Measurements from ENCODE around the gene TCF25. TPM values are rescaled to one million over a fixed set of nuclear protein-coding genes. Genes with fewer than 3 reads are reported as not detected.
A peak's percentile ranks its signal among the peaks of the same experiment; 100 is the strongest.

The TCF25 gene
- total RNA-seq, 1 experiment from 2014 or later: 155 TPM

DNA sequence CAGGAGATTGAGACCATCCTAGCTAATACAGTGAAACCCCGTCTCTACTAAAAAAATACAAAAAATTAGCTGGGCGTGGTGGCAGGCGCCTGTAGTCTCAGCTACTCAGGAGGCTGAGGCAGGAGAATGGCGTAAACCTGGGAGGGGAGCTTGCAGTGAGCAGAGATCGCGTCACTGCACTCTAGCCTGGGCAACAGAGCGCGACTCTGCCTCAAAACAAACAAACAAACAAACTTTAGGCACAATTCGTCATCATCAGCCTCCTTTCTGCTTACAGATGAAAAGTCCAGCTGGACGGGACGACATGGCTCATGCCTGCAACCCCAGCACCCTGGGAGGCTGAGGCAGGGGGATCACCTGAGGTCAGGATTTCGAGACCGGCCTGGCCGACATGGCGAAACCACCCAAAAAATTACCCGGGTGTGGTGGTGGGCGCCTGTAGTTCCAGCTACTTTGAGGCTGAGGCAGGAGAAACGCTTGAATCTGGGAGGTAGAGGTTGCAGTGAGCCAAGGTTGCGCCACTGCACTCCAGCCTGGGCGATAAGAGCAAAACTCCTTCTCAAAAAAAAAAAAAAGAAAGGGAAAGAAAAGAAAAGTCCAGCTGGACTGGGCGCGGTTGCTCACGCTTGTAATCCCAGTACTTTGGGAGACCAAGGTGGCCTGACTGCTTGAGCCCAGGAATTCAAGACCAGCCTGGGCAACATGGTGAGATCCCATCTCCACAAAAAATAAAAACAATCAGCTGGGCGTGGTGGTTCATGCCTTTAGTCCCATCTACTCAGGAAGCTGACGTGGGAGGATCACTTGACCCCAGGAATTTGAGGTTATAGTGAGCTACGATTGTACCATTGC is 46.6 kb upstream of the TCF25 start (continued):
- TF ChIP-seq, protein P1, sequence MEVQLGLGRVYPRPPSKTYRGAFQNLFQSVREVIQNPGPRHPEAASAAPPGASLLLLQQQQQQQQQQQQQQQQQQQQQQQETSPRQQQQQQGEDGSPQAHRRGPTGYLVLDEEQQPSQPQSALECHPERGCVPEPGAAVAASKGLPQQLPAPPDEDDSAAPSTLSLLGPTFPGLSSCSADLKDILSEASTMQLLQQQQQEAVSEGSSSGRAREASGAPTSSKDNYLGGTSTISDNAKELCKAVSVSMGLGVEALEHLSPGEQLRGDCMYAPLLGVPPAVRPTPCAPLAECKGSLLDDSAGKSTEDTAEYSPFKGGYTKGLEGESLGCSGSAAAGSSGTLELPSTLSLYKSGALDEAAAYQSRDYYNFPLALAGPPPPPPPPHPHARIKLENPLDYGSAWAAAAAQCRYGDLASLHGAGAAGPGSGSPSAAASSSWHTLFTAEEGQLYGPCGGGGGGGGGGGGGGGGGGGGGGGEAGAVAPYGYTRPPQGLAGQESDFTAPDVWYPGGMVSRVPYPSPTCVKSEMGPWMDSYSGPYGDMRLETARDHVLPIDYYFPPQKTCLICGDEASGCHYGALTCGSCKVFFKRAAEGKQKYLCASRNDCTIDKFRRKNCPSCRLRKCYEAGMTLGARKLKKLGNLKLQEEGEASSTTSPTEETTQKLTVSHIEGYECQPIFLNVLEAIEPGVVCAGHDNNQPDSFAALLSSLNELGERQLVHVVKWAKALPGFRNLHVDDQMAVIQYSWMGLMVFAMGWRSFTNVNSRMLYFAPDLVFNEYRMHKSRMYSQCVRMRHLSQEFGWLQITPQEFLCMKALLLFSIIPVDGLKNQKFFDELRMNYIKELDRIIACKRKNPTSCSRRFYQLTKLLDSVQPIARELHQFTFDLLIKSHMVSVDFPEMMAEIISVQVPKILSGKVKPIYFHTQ (CRISPR knock-in tag; IDR thresholded peaks at IDR 0.05): no peak
- TF ChIP-seq GTF2I (CRISPR knock-in tag; conservative IDR thresholded peaks at IDR 0.05): no peak
- TF ChIP-seq ZNF219 (CRISPR knock-in tag; IDR thresholded peaks at IDR 0.05; ENCODE audit: borderline replicate concordance): no peak
- no peak for TF ChIP-seq GABPB1 (CRISPR knock-in tag; IDR thresholded peaks at IDR 0.05)
- no peak for TF ChIP-seq ZNF121 (CRISPR knock-in tag; IDR thresholded peaks at IDR 0.05)

DNA sequence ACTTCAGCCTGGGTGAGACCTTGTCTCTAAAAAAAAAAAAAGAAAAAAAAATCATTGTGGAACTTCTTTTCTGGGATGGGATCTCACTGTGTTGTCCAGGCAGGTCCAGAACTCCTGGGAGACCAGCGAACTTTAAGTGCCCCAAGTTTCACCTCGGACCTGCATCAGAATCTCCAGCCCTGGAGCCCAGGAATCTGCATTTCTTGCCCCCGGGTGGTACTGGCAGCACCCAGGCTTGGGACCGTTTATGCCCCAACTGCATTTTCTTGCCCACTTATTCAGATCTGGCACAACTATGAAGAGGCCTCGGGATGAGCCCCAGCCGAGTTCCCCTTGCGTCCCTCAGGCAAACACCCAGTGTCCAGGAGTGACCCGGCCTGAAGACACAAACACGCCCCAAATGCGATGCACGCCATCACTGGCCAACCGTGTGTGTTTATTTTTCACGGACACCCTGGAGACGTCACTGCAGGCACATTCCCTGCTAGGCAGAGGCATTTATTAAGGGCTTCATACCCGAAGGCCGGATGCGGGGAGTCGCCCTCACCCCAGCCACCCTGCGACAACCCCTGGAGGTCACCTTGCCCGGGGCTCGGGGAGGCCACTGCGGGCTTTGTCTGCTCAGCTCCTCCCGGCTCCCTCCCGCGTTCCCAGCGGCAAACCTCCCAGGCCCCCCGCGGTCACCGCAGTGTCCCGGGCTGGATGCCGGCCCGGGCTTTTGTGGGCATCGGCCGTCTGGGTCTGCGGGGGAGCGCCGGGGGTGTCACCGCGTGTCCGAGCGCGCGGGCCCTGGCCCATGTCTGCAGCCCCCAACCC is 45.8 kb upstream of the TCF25 start:
- POLR2A ChIA-PET: interaction anchor here (0.7 kb wide), 1 partner anchor 11 kb away, joined by 5 read pairs; the partner anchor contains the start of gene FANCA
- no peak for TF ChIP-seq RELA (CRISPR knock-in tag; IDR thresholded peaks at IDR 0.05; ENCODE audit: borderline replicate concordance)
- TF ChIP-seq, protein P2, sequence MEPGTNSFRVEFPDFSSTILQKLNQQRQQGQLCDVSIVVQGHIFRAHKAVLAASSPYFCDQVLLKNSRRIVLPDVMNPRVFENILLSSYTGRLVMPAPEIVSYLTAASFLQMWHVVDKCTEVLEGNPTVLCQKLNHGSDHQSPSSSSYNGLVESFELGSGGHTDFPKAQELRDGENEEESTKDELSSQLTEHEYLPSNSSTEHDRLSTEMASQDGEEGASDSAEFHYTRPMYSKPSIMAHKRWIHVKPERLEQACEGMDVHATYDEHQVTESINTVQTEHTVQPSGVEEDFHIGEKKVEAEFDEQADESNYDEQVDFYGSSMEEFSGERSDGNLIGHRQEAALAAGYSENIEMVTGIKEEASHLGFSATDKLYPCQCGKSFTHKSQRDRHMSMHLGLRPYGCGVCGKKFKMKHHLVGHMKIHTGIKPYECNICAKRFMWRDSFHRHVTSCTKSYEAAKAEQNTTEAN (CRISPR knock-in tag; IDR thresholded peaks at IDR 0.05): no peak
- no peak for TF ChIP-seq ZNF396 (CRISPR knock-in tag; IDR thresholded peaks at IDR 0.05; ENCODE audit: borderline replicate concordance)
- TF ChIP-seq, protein P3, sequence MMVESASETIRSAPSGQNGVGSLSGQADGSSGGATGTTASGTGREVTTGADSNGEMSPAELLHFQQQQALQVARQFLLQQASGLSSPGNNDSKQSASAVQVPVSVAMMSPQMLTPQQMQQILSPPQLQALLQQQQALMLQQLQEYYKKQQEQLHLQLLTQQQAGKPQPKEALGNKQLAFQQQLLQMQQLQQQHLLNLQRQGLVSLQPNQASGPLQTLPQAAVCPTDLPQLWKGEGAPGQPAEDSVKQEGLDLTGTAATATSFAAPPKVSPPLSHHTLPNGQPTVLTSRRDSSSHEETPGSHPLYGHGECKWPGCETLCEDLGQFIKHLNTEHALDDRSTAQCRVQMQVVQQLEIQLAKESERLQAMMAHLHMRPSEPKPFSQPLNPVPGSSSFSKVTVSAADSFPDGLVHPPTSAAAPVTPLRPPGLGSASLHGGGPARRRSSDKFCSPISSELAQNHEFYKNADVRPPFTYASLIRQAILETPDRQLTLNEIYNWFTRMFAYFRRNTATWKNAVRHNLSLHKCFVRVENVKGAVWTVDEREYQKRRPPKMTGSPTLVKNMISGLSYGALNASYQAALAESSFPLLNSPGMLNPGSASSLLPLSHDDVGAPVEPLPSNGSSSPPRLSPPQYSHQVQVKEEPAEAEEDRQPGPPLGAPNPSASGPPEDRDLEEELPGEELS (CRISPR knock-in tag; IDR thresholded peaks at IDR 0.05): peak; percentile 24; the same call in 1 of the 2 replicates
- TF ChIP-seq, protein P4, sequence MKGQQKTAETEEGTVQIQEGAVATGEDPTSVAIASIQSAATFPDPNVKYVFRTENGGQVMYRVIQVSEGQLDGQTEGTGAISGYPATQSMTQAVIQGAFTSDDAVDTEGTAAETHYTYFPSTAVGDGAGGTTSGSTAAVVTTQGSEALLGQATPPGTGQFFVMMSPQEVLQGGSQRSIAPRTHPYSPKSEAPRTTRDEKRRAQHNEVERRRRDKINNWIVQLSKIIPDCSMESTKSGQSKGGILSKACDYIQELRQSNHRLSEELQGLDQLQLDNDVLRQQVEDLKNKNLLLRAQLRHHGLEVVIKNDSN (CRISPR knock-in tag; IDR thresholded peaks at IDR 0.05): 0 out of 2 replicates have a peak, but pooled peaks have one; percentile 21
- TF ChIP-seq, protein P5, sequence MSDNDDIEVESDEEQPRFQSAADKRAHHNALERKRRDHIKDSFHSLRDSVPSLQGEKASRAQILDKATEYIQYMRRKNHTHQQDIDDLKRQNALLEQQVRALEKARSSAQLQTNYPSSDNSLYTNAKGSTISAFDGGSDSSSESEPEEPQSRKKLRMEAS (CRISPR knock-in tag; IDR thresholded peaks at IDR 0.05): 0 out of 2 replicates have a peak, but pooled peaks have one; percentile 16
- no peak for TF ChIP-seq NFE2L1 (CRISPR knock-in tag; IDR thresholded peaks at IDR 0.05)
- TF ChIP-seq, protein P6, sequence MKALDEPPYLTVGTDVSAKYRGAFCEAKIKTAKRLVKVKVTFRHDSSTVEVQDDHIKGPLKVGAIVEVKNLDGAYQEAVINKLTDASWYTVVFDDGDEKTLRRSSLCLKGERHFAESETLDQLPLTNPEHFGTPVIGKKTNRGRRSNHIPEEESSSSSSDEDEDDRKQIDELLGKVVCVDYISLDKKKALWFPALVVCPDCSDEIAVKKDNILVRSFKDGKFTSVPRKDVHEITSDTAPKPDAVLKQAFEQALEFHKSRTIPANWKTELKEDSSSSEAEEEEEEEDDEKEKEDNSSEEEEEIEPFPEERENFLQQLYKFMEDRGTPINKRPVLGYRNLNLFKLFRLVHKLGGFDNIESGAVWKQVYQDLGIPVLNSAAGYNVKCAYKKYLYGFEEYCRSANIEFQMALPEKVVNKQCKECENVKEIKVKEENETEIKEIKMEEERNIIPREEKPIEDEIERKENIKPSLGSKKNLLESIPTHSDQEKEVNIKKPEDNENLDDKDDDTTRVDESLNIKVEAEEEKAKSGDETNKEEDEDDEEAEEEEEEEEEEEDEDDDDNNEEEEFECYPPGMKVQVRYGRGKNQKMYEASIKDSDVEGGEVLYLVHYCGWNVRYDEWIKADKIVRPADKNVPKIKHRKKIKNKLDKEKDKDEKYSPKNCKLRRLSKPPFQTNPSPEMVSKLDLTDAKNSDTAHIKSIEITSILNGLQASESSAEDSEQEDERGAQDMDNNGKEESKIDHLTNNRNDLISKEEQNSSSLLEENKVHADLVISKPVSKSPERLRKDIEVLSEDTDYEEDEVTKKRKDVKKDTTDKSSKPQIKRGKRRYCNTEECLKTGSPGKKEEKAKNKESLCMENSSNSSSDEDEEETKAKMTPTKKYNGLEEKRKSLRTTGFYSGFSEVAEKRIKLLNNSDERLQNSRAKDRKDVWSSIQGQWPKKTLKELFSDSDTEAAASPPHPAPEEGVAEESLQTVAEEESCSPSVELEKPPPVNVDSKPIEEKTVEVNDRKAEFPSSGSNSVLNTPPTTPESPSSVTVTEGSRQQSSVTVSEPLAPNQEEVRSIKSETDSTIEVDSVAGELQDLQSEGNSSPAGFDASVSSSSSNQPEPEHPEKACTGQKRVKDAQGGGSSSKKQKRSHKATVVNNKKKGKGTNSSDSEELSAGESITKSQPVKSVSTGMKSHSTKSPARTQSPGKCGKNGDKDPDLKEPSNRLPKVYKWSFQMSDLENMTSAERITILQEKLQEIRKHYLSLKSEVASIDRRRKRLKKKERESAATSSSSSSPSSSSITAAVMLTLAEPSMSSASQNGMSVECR (CRISPR knock-in tag; IDR thresholded peaks at IDR 0.05; ENCODE audit: borderline replicate concordance): 0 out of 2 replicates have a peak, but pooled peaks have one; percentile 48
- TF ChIP-seq, protein P7, sequence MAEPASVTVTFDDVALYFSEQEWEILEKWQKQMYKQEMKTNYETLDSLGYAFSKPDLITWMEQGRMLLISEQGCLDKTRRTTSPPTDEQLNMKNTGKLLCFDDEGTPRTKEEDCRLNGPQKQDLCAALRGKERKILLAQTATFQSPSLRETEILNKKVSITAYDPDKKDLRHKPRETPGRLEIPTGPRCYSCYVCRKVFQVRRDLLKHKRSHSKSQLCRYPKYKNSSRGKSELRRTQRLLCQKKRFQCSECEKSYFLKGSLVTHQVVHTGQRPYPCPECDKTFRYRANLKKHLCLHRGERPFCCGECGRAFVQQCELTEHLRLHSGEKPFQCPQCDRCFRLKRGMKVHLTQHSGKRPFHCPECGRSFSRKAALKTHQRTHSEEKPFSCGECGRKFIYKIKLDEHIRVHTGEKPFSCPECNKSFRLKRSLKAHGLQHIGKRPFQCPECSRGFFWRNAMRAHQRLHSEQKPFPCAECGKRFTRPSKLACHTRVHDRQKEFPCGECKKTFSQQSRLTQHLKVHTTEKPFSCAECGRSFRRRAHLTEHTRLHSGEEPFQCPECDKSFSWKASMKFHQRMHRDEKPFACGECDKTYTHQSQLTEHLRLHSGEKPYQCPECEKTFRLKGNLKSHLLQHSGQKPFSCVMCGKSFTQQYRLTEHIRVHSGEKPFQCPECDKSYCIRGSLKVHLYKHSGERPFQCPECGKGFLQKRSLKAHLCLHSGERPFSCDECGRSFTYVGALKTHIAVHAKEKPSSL (CRISPR knock-in tag; conservative IDR thresholded peaks at IDR 0.05): no peak
- TF ChIP-seq FOXP1 (CRISPR knock-in tag; IDR thresholded peaks at IDR 0.05; ENCODE audit: borderline replicate concordance): peak; percentile 20; the same call in 1 of the 2 replicates

More for the DNA sequence above, 45.8 kb upstream of the TCF25 start:
- Mint-ChIP-seq H3K27ac (peak overlapping the region; percentile 60), H3K4me3 (peak overlapping the region; percentile 78), H3K4me1 (peaks cover 28% of the 10 kb centered on the region), H3K27me3 (ENCODE audit: low read depth) (no peaks in the 10 kb centered on the region; the same call in 1 of the 2 replicates), H3K9me3 (no peaks in the 10 kb centered on the region), H3K36me3 (no peaks in the 10 kb centered on the region)
- ATAC-seq (peak; percentile 13), DNase-seq (ENCODE audit: low spot score) (peak; percentile 63)
- CTCF ChIA-PET: interaction anchor here (1.5 to 2.5 kb wide), 4 partner anchors 33 to 122 kb away, joined by 4 to 8 read pairs (median 8); partner anchors contain the start of gene MC1R
